GM19025 (cell line): ENCODE results near the gene CDH13.

Source experiments
- ATAC-seq: cut with Tn5 transposase; IDR thresholded peaks from one replicate; pipeline ENCODE4 v1.9.1; 2021; ENCODE audit warnings: mild to moderate bottlenecking, low read depth, moderate library complexity; ENCODE audit not compliant: unreplicated experiment

The CDH13 gene

GRCh38 chr16:82830944-82831343 is 204.2 kb downstream of the CDH13 start:
- no peak for ATAC-seq

DNA sequence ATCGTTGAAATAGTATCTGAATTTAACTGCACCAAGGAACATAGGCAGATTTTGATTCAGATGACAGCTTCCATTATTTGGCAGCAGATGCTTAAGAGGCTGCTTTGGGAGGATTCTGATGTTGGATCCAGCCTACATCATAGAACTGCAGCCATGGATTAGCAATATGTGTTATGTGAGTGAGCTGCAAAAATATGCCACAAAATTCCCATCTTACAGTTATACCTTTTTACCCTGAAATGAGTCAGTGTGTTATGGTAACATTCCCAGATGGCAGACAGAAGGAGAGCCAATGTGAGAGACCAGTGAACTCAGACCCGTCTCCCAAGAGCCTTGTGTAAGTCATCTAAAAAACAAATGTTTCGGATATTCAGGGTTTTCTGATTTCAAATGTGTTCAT is 206.1 kb downstream of the CDH13 start:
- no peak for ATAC-seq

DNA sequence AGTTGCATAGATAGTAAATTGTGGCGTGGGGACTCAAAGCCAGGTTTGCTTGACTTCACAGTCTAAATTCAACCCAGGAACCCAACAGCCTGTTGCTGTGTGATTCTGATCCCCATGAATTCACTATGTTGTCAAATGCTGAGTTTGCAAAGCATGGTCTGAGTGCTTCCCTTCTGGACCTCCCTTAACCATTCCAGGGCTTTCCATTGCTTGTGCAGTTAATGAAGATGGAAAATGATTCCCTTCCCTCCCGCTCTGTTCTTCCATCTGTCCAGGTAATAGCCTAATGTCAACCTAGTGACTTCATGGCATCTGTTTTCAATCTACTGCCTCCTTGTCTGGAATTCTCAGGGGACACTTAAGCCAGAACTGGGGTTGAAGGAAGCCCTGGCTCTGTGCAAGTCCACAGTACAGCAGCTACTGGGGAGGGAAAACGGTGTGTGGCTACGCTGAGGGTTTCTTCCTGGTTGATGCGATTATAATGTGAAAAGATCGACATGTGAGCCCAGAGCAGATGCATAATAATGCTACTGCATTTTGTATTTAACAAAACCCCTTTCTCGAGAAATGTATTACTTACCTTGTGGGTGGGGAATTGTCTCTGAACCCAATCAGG is 206.7 kb downstream of the CDH13 start:
- ATAC-seq, result no peak

DNA sequence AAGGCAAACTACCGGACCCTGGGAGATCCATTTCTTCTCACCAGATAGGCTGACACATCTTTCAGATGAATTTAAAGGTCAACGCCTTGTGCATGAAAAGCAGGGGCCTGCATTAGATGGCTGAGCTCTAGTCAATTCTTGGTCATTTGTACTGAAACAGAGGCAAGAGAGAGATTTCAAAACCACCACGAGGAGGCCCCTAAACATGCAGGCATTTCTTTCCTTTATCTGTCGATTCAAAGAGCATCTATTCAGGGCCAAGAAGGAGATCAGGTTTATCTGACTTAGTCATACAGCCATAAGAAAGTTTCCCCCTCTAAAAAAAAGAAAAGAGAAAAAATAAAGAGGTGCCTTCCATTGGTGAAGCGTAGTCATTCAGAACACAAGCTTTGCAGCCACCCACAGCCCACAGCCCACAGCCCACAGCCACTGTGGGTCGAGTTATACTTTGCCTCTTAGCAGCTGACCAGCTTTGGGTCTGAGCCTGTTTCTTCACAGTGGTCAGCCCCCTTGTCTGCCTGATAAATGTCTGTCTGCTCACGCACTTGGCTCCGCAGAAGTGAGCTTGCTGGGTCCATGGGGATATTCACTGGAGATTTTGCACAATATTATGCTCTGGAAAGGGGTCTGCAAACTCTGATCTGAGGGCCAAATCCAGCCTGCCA is 207.5 kb downstream of the CDH13 start:
- no peak for ATAC-seq

DNA sequence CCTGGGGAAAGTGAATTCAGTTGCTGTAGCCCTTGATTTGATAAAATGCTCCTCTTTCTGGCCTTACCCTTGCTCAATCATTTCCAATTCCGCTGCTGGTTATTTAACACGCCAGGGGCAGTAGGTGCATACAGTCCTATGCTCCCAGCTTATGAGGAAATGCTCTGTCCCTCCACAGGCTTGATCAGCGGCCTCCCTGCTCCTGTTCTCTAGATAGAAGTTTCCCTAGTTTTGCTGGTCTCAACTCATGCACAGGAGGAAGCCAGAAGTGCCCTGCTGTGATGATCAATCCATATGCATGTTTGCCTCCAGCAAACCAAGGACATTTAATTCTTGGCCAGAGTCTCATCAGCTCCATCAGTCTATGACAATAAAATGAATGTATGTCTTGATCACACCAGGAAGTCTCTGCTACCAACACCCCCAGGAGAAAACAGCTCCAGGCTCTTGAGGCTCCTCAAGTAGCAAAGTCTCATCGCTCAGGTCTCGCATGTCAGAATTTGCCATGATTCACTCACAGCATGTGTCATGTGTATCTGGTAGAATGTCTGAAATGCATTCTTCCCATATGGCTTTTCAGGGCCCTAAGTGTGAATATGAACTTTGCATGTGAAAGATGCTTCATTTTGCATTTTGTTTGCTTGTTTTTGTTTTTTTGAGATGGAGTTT is 208.9 kb downstream of the CDH13 start:
- ATAC-seq, result no peak

- no peak for ATAC-seq
Measured at GRCh38 chr16:82841108-82841507, 214.3 kb downstream of the CDH13 start.

- ATAC-seq, result no peak
Measured at GRCh38 chr16:82843606-82844271, 217.0 kb downstream of the CDH13 start.

DNA sequence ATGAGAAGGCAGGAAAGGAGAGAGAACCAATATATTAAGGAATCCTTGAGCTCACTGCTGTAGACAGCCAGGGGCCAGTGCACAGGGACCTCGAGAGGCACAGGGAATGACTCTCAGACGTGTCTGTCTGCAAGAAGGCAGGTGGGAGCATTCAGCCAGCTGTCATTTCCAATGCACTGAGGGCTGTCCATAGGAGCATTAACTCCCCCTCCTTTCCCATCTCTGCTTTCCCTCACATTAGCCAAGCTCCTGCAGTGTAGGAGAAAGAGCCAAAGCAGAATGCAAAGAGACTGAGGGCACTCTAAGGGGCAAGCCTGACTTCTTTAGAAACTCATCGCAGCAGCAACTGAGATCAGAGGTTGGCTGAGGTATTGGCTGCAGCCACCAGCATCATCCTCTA is 218.3 kb downstream of the CDH13 start:
- ATAC-seq, result no peak

- ATAC-seq, result no peak
Measured at GRCh38 chr16:82846806-82847205, 220.0 kb downstream of the CDH13 start.

- ATAC-seq, result no peak
Measured at GRCh38 chr16:82848013-82848412, 221.2 kb downstream of the CDH13 start.

- no peak for ATAC-seq
Measured at GRCh38 chr16:82852388-82853008, 225.7 kb downstream of the CDH13 start.

DNA sequence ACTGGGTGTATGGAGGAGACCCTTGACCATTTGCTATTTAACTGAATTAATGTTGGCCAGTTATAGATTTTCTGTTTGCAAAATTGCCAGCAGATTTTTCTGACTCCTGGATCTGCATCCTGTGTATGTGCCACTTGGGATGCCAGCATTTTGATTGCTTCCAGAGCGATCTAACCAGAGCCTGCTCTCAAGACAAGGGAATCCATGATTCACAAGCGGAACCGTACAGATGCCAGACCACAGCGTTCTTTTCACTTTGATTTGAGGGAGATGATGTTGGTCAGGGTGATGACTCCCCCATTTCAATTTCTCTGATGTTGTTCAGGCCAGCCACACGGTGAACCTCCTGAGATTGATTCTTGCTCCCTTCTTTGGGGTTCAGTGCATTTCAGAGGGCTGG is 228.7 kb downstream of the CDH13 start:
- ATAC-seq, result no peak

DNA sequence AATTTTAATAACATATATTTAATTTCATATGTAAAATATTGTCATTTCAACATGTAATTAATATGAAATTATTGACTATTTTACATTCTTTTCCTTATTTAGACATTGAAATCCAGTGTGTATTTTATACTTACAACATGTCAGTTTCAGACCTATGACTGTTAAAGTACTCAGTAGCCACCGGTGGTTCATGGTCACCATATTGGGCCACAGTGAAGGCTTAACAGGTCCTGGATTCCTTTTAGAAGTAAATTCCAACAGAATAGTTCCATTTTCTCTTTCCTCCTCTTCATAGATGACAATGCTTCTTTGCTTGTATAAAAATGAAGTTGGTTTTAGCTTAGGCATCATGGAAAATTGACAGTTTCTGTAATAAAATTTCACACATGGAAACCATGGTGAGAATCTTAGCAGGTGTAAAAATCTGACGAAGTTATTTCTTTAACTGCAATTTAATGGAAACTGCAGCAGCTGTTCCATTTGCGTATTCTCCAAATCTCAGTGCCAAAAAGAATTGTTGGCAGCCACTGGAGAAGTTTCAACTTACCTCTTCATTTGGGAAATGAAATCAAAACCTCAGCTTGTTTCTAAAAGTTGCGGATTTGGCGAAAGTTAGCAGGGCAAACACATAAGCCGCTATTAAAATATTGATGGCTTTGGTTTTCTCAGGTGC is 231.1 kb downstream of the CDH13 start:
- no peak for ATAC-seq

GRCh38 chr16:82859662-82860061 is 232.9 kb downstream of the CDH13 start:
- ATAC-seq, result no peak

DNA sequence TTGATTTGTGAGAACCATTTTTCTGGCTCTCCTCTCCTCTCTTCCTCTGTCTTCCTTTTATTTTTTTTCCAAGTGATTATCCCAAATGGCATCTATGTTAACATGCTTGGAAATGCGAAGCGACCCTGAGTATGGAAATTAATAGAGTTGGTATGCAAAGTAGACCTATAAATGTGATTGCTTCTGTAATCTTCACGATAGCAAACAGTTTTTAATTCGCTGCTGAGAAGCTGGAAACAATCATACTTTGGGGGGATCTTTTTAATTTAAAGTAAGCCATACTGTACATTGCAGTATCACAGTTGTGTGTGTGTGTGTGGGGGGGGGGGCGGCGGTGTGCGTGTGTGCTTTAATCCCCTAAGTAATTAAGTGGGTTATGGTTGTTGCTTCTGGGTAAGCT is 233.3 kb downstream of the CDH13 start:
- ATAC-seq, result no peak

GRCh38 chr16:82862057-82862456 is 235.3 kb downstream of the CDH13 start:
- ATAC-seq, result no peak

DNA sequence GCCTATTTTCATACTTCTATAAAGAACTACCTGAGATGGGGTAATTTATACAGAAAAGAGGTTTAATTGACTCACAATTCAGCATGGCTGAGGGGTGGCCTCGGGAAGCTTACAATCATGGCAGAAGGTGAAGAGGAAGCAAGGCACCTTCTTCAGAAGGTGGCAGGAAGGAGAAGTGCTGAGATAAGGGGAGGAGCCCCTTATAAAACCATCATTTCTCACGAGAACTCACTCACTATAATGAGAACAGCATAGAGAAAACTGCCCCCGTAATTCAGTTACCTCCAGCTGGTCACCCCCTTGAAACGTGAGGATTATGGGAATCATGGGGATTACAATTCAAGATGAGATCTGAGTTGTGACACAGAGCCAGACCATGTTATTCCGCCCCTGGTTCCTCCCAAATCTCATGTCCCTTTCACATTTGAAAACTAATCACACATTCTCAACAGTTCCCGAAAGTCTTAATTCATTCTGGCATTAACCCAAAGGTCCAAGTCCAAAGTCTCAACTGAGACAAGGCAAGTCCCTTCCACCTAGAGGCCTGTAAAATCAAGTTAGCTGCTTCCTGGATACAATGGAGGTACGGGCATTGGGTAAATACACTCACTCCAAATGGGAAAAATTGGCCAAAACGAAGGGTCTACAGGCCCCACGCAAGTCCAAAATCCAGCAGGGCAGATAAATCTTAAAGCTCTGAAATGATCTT is 237.7 kb downstream of the CDH13 start:
- no peak for ATAC-seq

DNA sequence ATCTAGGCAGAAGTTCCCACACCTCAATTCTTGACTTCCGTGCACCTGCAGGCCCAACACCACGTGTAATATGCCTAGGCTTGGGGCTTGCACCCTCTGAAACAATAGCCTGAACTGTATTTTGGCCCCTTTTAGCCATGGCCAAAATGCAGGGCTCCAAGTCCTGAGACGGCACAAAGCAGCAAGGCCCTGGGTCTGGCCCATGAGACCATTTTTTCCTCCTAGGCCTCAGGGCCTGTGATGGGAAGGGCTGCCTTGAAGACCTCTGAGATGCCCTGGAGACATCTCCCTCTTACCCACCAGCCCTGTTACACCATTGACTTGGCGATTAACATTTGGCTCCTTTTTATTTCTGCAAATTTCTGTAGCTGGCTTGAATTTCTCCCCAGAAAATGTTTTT is 238.6 kb downstream of the CDH13 start:
- ATAC-seq, result no peak

GRCh38 chr16:82867485-82867884 is 240.7 kb downstream of the CDH13 start:
- no peak for ATAC-seq

- no peak for ATAC-seq
Measured at GRCh38 chr16:82874271-82874670, 247.5 kb downstream of the CDH13 start.
